Stimulated activated CD8-positive, alpha-beta memory T cell treated with anti-CD3 and anti-CD28 coated beads, Interleukin-7, amount 100 ng/mL, for 1 hour (primary cell): ENCODE measurements around the gene COL6A1.
A peak's percentile ranks its signal among the peaks of the same experiment; 100 is the strongest.
"Not testable (repeated sequence)": the region's sequence is repeated elsewhere in the genome, so short reads cannot be mapped to it uniquely, and the experiment has no call there.

Source experiments
- DNase-seq, 2 donors: peaks; one replicate each; pipeline ENCODE4 v3.0.0-alpha.2; 2020; ENCODE audit warnings: low read depth in 2 of 2

The COL6A1 gene

GRCh38 chr21:45966791-45967394 is 14.7 kb upstream of the COL6A1 start:
- DNase-seq = no peak

DNA sequence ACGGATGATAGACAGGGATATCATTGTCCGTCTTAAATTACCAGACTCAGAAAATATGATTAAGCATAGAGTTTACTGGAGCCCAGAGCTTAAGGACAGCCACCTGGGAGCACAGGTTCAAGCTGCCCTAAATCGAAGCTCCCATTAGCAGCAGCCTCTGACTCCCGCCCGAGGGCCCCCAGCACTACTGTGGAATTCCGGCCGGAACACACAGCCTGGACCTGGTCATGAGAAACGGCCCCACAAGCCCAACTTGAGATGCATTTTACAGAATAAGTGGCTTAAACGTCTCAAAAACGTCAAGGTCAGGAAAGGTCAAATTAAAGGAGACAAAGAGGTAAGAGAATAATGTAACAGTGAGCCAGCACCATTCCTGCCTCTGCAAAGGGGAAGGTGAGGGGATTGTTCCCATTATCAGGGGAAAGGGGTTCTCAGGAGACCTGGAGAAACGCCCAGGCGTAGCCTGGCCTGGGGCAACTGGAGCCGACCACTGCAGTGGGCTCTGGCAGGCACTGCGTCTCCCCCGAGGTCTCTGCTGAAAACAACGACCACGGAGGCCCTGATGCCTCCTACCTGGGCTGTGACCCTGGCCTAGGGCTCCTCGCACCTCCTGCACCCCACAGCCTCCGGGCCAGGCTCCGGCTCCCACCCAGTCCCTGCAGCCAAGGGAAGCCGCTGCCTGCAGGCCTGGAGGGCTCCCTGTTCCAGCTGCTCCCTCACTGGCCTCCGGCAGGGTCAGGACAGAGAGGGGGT is 11.5 kb upstream of the COL6A1 start:
- no peak for DNase-seq

GRCh38 chr21:45970674-45971615 is 10.6 kb upstream of the COL6A1 start:
- DNase-seq = peak in 1 of 2 donors; percentile 35

- no peak for DNase-seq
Measured at GRCh38 chr21:45971616-45972352, 9.8 kb upstream of the COL6A1 start.

- no peak for DNase-seq
Measured at GRCh38 chr21:45972353-45972715, 9.2 kb upstream of the COL6A1 start.

GRCh38 chr21:45972716-45973474 is 8.7 kb upstream of the COL6A1 start:
- no peak for DNase-seq

- peak; percentile 59 to 69 for DNase-seq
Measured at GRCh38 chr21:45973475-45974072, 8.0 kb upstream of the COL6A1 start.

- no peak for DNase-seq
Measured at GRCh38 chr21:45974073-45975019, 7.2 kb upstream of the COL6A1 start.

DNA sequence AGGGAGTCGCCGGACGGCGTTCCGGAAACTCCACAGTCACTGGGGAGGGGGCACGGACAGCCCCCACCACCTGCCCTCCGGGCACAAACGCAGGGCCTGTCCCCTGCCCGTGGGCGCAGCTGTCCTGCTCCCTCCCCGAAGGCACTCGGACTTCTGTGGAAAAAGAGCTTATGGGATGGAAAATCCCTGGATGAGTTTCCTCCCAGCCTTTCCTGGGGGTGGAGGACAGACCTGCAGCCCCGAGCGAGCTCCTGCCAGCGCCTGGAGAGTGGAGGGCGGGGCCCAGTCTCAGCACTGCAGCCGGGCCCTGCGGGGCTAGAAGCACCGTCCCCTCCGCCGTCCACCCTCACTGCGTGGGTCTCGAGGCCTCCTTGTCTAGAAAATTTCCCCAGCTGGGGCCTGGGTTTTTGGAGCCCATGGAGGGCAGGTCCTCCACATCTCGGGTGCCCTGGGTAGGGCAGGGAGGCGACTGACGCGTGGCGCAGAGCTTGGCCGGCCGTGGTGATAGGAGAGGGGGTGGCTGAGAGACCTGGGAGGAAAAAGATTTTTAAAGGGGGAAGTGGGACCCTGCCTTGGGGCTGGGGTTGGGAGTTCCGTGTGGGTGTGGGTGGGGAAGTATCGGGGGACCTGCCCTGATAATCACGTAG is 6.4 kb upstream of the COL6A1 start:
- DNase-seq = no peak

DNA sequence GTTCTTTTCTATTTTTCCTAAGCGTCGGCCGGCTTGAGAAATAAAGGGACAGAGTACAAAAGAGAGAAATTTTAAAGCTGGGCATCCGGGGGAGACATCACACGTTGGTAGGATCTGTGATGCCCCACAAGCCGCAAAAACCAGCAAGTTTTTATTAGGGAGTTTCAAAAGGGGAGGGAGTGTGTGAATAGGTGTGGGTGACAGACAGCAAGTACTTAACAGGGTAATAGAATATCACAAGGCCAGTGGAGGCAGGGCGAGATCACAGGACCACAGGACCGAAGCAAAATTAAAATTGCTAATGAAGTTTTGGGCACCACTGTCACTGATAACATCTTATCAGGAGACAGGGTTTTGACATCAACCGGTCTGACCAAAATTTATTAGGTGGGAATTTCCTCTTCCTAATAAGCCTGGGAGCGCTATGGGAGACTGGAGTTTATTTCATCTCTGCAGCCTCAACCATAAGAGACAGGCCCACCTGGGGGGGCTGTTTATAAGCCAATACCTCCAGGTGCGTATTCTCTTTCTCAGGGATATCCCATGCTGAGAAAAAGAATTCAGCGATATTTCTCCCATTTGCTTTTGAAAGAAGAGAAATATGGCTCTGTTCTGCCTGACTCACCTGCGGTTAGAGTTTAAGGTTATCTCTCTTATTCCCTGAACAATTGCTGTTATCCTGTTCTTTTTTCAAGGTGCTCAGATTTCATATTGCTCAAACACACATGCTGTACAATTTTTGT is 5.7 kb upstream of the COL6A1 start:
- DNase-seq = not testable (repeated sequence)

- no peak for DNase-seq
Measured at GRCh38 chr21:45976701-45977311, 4.8 kb upstream of the COL6A1 start.

- no peak for DNase-seq
Measured at GRCh38 chr21:45977396-45977795, 4.2 kb upstream of the COL6A1 start.

GRCh38 chr21:45979141-45979631 is 2.4 kb upstream of the COL6A1 start:
- DNase-seq = no peak

- no peak for DNase-seq
Measured at GRCh38 chr21:45979651-45980050, 1.9 kb upstream of the COL6A1 start.

GRCh38 chr21:45980271-45980670 is 1.3 kb upstream of the COL6A1 start:
- DNase-seq = no peak

DNA sequence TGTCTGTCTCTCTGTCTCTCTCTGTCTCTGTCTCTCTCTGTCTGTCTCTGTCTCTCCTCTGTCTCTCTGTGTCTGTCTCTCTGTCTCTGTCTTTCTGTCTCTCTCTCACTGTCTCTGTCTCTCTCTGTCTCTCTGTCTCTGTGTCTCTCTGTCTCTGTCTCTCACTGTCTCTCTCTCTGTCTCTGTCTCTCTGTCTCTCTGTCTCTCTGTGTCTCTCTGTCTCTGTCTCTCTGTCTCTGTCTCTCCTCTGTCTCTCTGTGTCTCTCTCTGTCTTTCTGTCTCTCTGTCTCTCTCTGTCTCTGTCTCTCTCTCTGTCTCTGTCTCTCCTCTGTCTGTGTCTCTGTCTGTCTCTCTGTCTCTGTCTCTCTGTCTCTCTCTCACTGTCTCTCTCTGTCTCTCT is 873 bp upstream of the COL6A1 start:
- no peak for DNase-seq

DNA sequence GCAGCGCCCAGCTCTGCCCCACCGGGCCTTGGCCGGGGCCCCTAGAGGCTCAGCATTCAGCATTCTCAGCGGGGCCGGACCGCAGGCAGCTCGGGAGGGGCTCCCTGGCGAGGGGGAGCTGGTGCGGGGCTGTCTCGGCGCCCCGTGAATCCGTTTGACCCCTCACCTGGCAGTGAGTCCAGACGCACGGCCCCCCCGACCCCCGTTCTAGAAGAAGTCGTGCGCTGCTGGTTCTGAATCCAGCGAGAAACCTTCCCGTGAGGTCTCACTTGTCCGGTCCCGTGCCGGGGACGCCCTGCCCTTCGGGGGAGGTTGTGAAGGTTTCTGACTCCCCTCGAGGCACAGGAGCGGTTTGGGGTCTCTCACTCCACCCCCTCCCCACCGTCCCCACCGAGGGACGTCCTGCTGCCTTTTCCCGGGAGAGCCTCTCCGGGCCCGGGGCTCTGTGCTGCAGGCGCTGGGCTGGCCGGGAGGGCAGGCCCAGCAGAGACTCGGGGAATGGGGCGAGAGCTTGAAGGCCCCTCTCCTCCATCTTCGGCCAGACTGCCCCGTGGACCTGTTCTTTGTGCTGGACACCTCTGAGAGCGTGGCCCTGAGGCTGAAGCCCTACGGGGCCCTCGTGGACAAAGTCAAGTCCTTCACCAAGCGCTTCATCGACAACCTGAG is 655 bp downstream of the COL6A1 start:
- no peak for DNase-seq
